GM18507 (cell line): ENCODE results near the gene TNXB.
"Not testable (repeated sequence)": the region's sequence is repeated elsewhere in the genome, so short reads cannot be mapped to it uniquely, and the experiment has no call there.

Experiments
- DNase-seq: peaks from one replicate; pipeline ENCODE4 v3.0.0; 2011; ENCODE audit warnings: low read depth; ENCODE audit not compliant: insufficient read length; ENCODE audit errors: extremely low spot score
- FAIRE-seq: peaks from 2 replicates; lab custom pipeline; 2011; peaks lifted over from hg19 to GRCh38; lab: Jason Lieb, UNC

The TNXB gene

GRCh38 chr6:32146687-32147086 is 37.5 kb upstream of the TNXB start:
- no peak for DNase-seq
- no peak for FAIRE-seq

DNA sequence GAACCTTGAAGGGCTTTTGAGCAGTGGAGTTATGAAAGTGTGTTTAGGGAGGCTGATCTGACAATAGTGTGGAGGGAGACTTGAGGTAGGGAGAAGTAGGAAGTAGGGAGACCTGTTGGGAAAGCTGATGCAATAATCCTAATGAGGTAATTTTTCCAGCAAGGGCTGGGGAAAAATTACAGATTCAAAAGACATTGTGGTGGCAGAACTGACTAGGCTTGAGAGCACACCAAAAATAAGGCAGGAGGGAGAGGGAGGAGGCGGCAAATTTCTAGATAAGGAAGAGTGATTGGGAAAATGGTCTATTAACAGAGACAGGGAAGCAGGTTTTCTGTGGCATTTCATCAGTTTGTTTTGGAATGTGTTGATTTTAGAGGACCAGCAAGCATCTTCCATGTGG is 37.1 kb upstream of the TNXB start:
- no peak for DNase-seq
- FAIRE-seq, result no peak

DNA sequence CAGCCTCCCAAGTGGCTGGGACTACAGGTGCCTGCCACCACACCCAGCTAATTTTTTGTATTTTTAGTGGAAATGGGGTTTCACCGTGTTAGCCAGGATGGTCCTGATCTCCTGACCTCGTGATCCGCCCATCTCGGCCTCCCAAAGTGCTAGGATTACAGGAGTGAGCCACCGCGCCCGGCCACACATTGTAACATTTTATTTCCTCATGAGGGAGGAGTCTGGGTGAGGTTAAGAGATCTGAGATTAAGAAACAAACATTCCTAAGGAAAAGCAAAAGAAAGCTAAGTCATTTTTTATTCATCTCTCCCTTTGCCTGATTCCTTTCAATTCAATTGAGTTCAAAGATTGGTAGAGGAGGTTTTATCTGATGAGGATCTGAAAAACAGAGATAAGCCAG is 35.1 kb upstream of the TNXB start:
- DNase-seq, FAIRE-seq: not testable (repeated sequence)

DNA sequence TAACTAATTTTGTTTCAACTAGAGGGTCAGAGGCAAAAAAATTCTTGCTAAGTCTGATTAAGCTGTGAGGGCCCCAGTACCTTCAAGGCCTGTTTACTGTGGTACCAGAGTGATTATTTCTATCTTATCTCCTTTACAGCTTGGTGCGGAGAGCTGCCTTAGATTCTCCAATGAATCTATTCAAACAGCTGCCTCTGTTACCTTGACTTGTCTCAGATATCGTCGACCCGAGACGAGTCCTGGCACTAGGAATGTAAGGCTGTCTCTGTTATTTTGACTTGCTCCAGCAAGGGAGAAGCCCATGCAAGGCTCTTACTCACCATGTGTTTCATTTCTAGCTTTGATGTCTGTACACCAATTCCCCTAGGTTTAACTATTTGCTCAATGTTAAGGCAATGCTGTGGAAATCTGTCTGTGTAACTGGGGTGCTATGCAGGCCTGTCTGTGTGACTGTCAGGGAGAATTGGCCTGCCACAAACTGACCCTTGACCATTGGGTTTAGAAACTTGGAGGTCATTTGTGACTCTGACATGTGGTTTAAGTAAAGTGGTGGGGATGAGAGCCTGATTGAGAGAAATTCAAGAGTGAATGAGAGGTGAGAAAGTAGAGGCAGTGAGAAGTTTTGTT is 31.4 kb upstream of the TNXB start:
- no peak for DNase-seq
- no peak for FAIRE-seq

DNA sequence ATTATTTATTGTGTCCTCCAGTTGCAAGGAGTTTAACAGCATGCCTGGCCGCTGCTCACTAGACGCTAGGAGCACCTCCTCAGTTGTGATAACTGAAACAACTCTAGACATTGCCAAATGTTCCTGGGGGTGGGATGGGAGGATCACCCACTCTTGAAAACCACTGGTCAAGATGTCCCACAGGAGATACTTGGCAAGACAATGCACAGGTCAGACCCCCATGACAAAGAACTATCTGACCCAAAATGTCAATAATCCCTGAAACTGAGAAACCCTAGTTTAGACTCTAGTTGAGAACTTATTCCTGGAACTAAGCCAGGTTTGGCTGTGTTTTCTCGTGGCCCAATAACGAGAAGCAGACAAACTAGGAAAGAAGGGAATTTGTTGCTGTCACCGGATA is 30.5 kb upstream of the TNXB start:
- DNase-seq (no peak), FAIRE-seq (no peak)

DNA sequence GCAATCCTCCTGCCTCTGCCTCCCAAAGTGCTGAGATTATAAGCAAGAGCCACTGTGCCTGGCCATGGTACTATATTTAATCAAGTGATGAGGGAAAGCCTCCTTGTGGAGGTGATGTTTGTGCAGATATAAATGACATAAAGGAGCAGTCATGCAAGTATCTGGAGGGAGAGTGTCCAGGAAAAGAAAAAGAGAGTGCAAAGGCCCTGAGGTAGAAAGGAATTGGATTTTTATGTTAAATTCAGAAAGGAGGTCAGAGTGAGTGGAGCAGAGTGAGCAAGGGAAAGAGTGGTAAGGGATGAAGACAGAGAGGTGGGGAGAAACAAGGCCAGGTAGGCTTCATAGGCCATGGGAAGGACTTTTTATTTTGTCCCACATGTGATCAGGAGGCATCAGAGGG is 28.3 kb upstream of the TNXB start:
- DNase-seq (no peak), FAIRE-seq (no peak)

GRCh38 chr6:32133786-32134185 is 24.6 kb upstream of the TNXB start:
- FAIRE-seq (no peak), DNase-seq (no peak)

GRCh38 chr6:32132110-32132509 is 23.0 kb upstream of the TNXB start:
- no peak for FAIRE-seq

DNA sequence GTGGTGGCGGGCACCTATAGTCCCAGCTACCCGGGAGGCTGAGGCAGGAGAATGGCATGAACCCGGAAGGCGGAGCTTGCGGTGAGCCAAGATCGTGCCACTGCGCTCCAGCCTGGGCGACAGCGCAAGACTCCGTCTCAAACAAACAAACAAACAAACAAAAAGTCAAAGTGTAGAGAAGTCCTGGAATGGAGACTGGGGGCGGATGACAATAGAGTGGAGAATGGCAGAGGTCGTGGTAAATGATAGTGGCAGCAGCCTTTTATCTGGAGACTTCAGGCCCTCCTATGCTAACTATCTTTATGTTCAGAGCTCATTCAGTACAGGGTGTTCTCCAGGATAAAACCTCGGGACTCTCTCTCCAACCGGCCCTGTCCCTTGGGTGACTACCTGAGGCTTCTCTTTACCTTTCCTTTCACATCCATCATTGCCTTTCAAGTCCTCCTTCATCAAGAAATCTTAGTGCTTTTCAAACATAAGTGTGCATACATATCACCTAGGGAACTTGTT is 22.4 kb upstream of the TNXB start:
- no peak for FAIRE-seq
- no peak for DNase-seq

More at GRCh38 chr6:32132110-32132509, 23.0 kb upstream of the TNXB start:
- no peak for DNase-seq

DNA sequence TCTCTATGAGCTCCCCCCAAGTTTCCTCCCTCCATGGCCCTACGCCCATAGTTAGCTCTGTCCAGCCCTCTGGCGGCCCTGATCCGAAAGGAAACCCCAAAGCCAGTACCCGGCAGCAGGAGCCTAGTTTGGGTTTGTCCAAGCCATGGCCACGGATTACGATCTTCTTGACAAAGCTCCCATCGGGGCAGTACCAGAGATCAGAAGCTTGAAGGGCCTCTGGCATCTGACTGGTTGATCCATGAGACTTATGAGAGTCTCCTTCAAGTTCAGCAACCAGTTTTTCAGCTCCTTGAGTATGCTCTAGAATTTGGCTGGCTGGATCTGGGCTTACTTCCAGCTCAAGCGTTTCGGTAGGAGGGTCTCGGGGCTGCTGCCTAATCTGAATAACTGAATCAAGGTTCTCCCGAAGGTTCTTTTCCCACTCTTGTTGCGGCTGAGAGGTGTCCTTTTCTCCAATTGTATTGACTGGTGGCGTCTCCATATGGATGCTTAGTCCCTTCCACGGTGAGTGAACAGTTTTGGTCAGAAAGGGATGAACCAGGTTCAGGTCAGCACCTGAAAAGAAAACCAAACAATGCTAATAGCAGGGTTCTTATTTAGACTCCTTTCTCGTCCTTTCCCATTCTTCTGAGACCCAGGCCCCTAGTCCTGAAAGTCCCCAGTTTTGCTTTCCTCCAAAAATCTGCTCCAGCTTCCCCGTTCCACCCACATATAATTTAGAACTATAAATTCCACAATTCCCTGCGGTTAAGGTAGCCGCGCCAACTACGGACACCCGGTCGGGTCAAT is 20.4 kb upstream of the TNXB start:
- no peak for FAIRE-seq

DNA sequence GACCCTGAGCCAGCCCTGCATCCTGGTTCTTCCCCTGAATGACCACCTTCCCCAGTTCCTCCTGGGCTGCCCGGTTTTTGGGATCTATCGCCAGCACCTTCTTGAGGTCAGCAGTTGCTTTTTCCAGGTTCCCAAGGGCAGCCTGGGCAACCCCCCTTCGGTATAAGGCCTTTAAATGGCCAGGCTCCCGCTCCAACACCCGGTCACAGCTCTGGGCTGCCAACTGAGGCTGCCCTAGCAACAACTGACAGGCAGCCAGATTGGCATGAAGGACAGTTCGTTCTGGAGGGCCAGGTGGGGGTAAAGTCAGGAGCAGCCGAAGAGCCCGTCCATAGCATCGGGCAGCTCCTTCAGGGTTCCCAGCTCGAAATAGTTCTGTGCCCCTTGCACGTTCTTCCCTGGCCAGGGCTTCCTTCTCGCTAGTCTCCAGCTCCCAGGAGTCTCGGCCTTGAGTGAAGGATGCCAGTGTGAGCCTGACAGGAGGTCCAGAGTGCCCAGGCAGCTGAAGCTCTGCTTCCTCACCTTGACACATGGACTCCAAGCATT is 19.7 kb upstream of the TNXB start:
- DNase-seq, result no peak
- FAIRE-seq, result no peak

More for the DNA sequence above, 20.4 kb upstream of the TNXB start:
- no peak for DNase-seq

DNA sequence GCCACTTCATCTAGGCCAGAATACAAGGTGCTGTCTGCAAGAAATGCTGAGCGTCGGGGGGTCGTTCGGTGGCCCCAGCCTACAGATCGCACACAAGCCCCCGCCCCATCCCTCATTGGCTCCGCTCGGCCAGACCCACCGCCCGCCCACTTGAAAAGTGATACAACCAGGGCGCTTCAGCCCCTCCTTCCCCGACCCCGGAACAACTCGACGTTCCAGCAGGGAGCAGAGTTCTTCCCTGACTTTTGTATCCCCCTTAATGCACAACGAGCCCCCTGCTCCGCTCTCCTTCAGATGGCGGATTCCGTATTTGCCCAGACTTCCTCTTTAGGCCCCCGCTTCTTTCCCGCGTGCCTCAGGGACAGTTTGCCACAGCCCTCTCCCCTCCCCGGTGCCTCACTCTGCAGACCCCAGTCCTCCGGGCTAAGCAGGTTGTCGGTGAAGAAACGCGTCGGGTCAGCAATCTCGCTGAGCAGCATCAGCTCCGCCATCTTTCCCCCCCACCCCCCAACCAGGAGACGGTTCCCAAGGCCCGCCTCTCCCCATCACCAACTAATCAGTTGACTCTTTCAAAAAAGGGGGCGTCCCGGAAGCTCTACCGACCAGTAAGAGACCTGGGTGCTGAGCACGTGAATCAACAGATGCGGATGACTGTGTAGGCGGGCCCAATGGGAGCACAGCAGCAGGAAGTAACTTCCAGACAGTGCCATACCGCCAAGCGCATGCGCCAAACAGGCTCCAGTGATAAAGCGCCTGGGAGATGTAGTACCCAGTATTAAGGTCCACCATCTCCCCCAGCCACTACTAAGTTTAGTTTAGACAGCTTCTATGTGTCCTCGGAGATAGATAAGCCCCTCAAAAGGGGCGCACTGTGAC is 18.8 kb upstream of the TNXB start, which contains the start of gene ATF6B:
ATF6B (minus strand) TSS at position 530 of the 876 bp plus-strand sequence; CDS start at position 491, 39 bp downstream.
- peak; percentile 96 for DNase-seq
- peak; percentile 95 for FAIRE-seq

- no peak for FAIRE-seq
- no peak for DNase-seq
These were observed 18.2 kb upstream of the TNXB start for GRCh38 chr6:32127409-32127716.

DNA sequence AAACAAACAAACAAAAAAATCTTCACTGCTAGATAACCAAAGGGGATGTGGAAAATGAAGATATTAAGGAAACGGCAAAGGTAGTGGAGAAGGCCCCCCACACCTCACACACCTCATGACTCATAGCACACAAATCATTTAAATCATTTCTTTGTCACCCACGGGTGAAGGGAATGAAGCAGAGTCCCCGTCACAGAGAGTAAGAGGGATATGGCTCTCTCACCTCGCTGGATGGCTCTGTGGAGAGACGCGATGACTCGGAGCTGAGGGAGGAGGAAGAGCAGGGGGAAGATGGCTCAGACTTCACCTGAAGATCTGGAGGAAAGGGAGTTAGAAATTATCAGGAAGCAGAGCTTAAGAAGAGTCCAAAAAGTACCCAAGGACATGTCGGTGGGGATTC is 17.7 kb upstream of the TNXB start:
- DNase-seq, result no peak
- FAIRE-seq, result no peak

DNA sequence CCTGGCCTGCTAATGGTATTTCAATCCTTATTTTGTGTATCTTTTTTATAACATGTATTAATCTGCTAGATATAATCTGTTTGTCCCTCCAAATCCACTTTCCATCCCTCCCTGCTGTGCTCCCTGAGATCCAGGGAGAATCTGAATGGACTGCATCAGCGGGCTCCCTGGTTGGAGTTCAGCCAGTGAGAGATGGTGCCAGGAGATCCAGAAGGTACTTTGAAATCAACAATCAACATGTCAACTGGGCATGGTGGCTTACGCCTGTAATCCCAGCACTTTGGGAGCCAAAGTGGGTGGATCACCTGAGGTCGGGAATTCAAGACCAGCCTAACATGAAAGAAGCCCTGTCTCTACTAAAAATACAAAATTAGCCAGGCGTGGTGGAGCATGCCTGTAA is 14.5 kb upstream of the TNXB start:
- DNase-seq, result no peak

DNA sequence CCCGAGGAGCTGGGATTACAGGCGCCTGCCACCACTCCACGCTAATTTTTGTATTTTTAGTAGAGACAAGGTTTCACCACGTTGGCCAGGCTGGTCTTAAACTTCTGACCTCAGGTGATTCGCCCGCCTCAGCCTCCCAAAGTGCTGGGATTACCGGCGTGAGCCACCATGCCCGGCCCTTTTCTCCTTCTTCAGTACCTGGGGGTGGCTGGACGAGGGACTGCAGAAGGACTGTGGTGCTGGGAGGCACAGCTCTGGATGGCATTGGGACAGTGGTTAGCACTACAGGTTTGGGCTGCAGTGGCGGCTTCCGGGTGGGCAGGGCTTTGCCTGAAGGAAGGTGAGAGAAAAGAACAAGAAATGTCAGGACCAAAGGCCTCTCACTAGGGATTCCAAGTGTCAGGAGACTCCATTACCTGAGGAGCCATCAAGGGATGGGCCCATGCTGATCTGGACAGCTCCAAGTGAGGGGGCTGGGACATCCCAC is 11.5 kb upstream of the TNXB start:
- no peak for FAIRE-seq
- DNase-seq, result no peak

More for the DNA sequence above, 14.5 kb upstream of the TNXB start:
- FAIRE-seq, result no peak

DNA sequence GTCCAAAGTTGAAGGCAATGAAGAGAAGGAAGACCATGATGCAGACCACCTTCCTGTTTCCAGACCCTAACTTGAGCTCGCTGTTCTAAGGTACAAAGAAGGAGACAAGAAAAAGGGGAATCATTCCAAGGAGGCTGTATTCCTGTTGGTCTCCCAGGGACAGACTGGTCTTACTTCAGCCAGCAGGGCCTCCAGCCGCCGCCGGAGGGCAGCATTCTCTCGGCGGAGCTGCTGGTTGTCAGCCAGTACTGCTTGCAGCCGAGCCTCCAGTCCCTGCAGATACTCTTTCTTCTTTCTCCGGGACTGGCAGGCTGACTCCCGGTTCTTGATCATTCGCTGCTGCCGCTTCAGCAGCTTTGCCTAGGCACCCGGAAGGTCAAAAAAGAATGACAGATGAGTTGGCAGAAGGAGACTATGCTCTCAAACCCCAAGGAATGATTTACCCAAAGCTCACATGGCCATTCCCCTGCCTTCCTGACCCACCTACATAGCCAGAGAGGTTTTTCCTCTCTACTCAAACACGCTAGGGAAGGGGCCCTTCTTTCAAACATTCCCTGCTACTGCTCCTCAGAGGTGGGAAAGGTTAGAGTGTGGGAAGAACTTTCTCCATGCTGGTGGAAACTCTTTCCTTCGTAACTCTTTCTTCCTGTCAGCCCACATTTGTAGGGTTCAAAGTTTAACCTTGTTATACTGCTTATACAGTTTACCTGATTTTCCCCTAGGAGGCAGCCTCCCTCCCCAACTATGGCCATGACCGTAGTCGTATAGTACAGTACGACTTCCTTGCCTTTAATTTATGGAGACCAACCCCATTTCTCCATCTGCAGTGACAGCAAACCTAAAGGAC is 9.9 kb upstream of the TNXB start:
- peak; percentile 68 for FAIRE-seq

DNA sequence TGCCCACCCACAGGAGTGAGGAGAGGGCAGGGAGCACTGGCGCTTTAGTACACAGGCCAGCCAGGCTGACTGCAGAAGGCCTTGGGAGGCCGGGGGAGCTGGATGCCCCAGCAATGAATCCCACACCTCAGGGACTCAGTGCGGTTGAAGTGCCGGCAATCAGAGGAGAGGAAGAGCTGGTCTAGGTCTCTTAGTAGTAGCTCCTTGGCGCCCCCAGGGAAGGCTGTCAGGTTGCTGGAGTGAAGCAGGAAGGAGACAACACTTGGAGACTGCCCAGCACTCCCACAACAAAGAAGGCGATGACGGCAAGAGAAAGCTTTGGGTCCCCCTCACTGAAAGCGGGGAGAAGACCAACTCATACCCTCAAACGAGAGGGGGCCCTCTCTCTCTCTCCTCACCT is 8.3 kb upstream of the TNXB start:
- no peak for DNase-seq

More for the DNA sequence above, 9.9 kb upstream of the TNXB start:
- peak; percentile 69 for DNase-seq

GRCh38 chr6:32116674-32117073 is 7.5 kb upstream of the TNXB start:
- no peak for DNase-seq
- FAIRE-seq, result no peak

More for the DNA sequence above, 8.3 kb upstream of the TNXB start:
- FAIRE-seq, result no peak
